ENCODE measurements around the gene USP10. TPM values are rescaled to one million over a fixed set of nuclear protein-coding genes. Genes with fewer than 3 reads are reported as not detected.

The USP10 gene
- total and polyA plus RNA-seq, 2 donors (not counting 3 experiments of a cell fraction or from before 2014, with no cell fraction given), result 84.0 to 115 TPM

- FAIRE-seq, result no peak
- CTCF ChIA-PET, result interaction anchor here (0.7 kb wide), 1 partner anchor 9 kb away, joined by 3 read pairs; the partner anchor contains the start of gene CRISPLD2
- no peaks in the 10 kb centered on the region for H3K9me3 ChIP-seq (replicated peaks; ENCODE audit: control insufficient read depth, insufficient read depth, low read length)
- H3K27ac ChIP-seq (ENCODE audit: insufficient read depth, low read depth, low read length), result no peak overlapping the region
- peaks cover 4 to 18% of the 10 kb centered on the region in 2 experiments for H3K27me3 ChIP-seq (ENCODE audit: control insufficient read depth in 2 of 2, insufficient read depth in 2 of 2, low read length in 2 of 2)
- BruUV-seq (replicated peaks), result no TSS peak
- intact Hi-C loops (cut with micrococcal nuclease) (no loop called here), dilution Hi-C loops (cut with MboI; ENCODE audit: extremely low pct_ligation_motif_present, low sequenced_read_pairs) (no loop called here)
- H3K9me1 ChIP-seq (replicated peaks; ENCODE audit: control insufficient read depth, extremely low read depth, insufficient read depth, low read length), result no peaks in the 10 kb centered on the region
- POLR2A ChIA-PET, result no interaction called here
- no peak for DNase-seq (ENCODE audit: low read depth, low spot score)
- H3K36me3 ChIP-seq (ENCODE audit: control insufficient read depth in 2 of 2, extremely low read depth in 1 of 2, insufficient read depth in 2 of 2, low read length in 2 of 2), result no peaks in the 10 kb centered on the region
- peaks cover 17% of the 10 kb centered on the region for H3K4me1 ChIP-seq (ENCODE audit: control insufficient read depth, extremely low read depth, insufficient read depth, low read length)
- no peak overlapping the region for H3K4me2 ChIP-seq (ENCODE audit: insufficient read depth, low read length)
- H3K4me3 ChIP-seq (replicated peaks in 1 of 3; ENCODE audit: insufficient read depth in 1 of 3, low read depth in 1 of 3, low read length in 3 of 3), result no peak overlapping the region
- TF ChIP-seq GATA2 (IDR thresholded peaks at IDR 0.05; ENCODE audit: insufficient read depth, insufficient read length, low read depth, low read length) (no peak), JUN (IDR thresholded peaks at IDR 0.05; ENCODE audit: borderline replicate concordance, insufficient read depth, insufficient read length, low read depth) (no peak), POLR2A (IDR thresholded peaks at IDR 0.05; ENCODE audit: low read depth, low read length) (no peak), POLR2AphosphoS5 (IDR thresholded peaks at IDR 0.05; ENCODE audit: insufficient read depth, low read depth, low read length) (no peak), FOS (IDR thresholded peaks at IDR 0.05; ENCODE audit: borderline replicate concordance, insufficient read depth, low read length) (no peak), EZH2 (IDR thresholded peaks at IDR 0.05; ENCODE audit: borderline replicate concordance, low read depth, low read length, severe bottlenecking) (no peak), CTCF (IDR thresholded peaks at IDR 0.05; ENCODE audit: extremely low read depth in 1 of 2, insufficient read depth in 1 of 2, low read depth in 1 of 2, low read length in 2 of 2) (no peak), MYC (IDR thresholded peaks at IDR 0.05; ENCODE audit: low read depth, low read length) (no peak), MAX (IDR thresholded peaks at IDR 0.05; ENCODE audit: insufficient read depth, insufficient read length) (no peak)
- no peak overlapping the region for H2AFZ ChIP-seq (ENCODE audit: low read depth, low read length)
- H3K79me2 ChIP-seq (ENCODE audit: control insufficient read depth, insufficient read depth, low read length), result no peaks in the 10 kb centered on the region
- no peak overlapping the region for H3K9ac ChIP-seq (replicated peaks; ENCODE audit: extremely low read depth, insufficient read depth, low read length)
- no peaks in the 10 kb centered on the region for H4K20me1 ChIP-seq (replicated peaks; ENCODE audit: control insufficient read depth, extremely low read depth, insufficient read depth, low read length)
These were observed 110.9 kb downstream of the USP10 start for GRCh38 chr16:84810518-84811273.

Data from endothelial cell of umbilical vein (primary cell).